HCT116 (cell line): Measurements from ENCODE around the gene RAB3GAP2. TPM values are rescaled to one million over a fixed set of nuclear protein-coding genes. Genes with fewer than 3 reads are reported as not detected.

ENCODE experiments used
- ATAC-seq: fragments of 200-7000 bp; cut with Tn5 transposase; 2 replicates; pipeline ENCODE4 v1.9.1; 2020; ENCODE audit warnings: mild to moderate bottlenecking, moderate library complexity
- BruUV-seq: library from RNA; stranded (reverse); fragments of 400-500 nt; replicated peaks from 2 replicates; lab custom pipeline; 2021; lab: Mats Ljungman, UMichigan
- CTCF ChIA-PET: fragments of 300-600 bp; sonication (Branson Sonifier 250); formaldehyde crosslinking; loops from one replicate; lab custom pipeline; 2021; ENCODE audit warnings: antibody characterized with exemption; lab: Charles Lee
- POLR2A ChIA-PET: fragments of 300-600, 350-600 bp; sonication (Branson Sonifier 250); formaldehyde crosslinking; loops from one replicate; lab custom pipeline; 2021; ENCODE audit warnings: antibody characterized with exemption; lab: Charles Lee
- RAD21 ChIA-PET, 2 experiments: fragments of 300-600 bp; sonication (Branson Sonifier 250); formaldehyde crosslinking; loops; one replicate each; lab custom pipeline; 2023; ENCODE audit warnings: low total read pairs in 2 of 2; ENCODE audit not compliant: uncharacterized antibody in 2 of 2, unreplicated experiment in 2 of 2, low non-redundant PET in 1 of 2; lab: Charles Lee
- DNase-seq: peaks from one replicate; pipeline ENCODE4 v3.0.0-alpha.2; 2010; ENCODE audit warnings: low read depth, low spot score
- H2AFZ ChIP-seq: fragments of 200-600 bp; shearing (Covaris generic), sonication (generic); 2 replicates; pipeline ENCODE4 v1.6.1; 2017; ENCODE audit warnings: low read depth, mixed run types, mixed read lengths, antibody characterized with exemption, low read length; ENCODE audit not compliant: poor library complexity, severe bottlenecking
- H3K27ac ChIP-seq: 2 replicates; pipeline ENCODE4 v1.5.1; 2012; ENCODE audit warnings: low read depth, low read length
- H3K27me3 ChIP-seq: fragments of 200-600 bp; sonication (generic); 2 replicates; pipeline ENCODE4 v1.6.1; 2016; ENCODE audit warnings: mixed run types, low read length, mixed read lengths; ENCODE audit not compliant: insufficient read depth
- H3K36me3 ChIP-seq, 2 experiments: fragments of 200-500 bp in 1 of 2; fragments of 200-600 bp in 1 of 2; sonication (Bioruptor generic) in 1 of 2; sonication (generic) in 1 of 2; 2 replicates each; pipeline versions ENCODE4 v1.5.1 to v1.6.1; 2014 to 2016; ENCODE audit warnings: low read length in 2 of 2, inconsistent platforms in 1 of 2, mixed read lengths in 1 of 2, mixed run types in 1 of 2; ENCODE audit not compliant: insufficient read depth in 2 of 2, control insufficient read depth in 1 of 2
- H3K4me1 ChIP-seq, 2 experiments: fragments of 200-600 bp in 1 of 2; sonication (generic) in 1 of 2; 2 replicates each; pipeline versions ENCODE4 v1.5.1 to v1.6.1; 2012 to 2017; ENCODE audit warnings: low read length in 2 of 2, inconsistent platforms in 1 of 2, mild to moderate bottlenecking in 1 of 2, mixed read lengths in 1 of 2, mixed run types in 1 of 2, moderate library complexity in 1 of 2; ENCODE audit not compliant: insufficient read depth in 2 of 2, control insufficient read depth in 1 of 2
- H3K4me2 ChIP-seq: fragments of 200-600 bp; sonication (generic); 2 replicates; pipeline ENCODE4 v1.6.1; 2017; ENCODE audit warnings: mixed run types, low read length, mixed read lengths
- H3K4me3 ChIP-seq, 2 experiments: fragments of 200-600 bp in 1 of 2; sonication (generic) in 1 of 2; replicated peaks in 1 of 2; 2 replicates each; pipeline ENCODE4 v1.5.1; 2011 to 2016; ENCODE audit warnings: low read length in 2 of 2, control low read depth in 1 of 2, low read depth in 1 of 2, mild to moderate bottlenecking in 1 of 2, mixed read lengths in 1 of 2, mixed run types in 1 of 2
- H3K79me2 ChIP-seq: fragments of 200-600 bp; sonication (generic); 2 replicates; pipeline ENCODE4 v1.6.1; 2017; ENCODE audit warnings: mild to moderate bottlenecking, mixed run types, low read length, moderate library complexity, mixed read lengths; ENCODE audit not compliant: insufficient read depth
- H3K9ac ChIP-seq: fragments of 200-600 bp; sonication (generic); 2 replicates; pipeline ENCODE4 v1.6.1; 2016; ENCODE audit warnings: low read length, mixed read lengths
- H3K9me2 ChIP-seq: fragments of 200-600 bp; sonication (generic), shearing (Covaris generic); 2 replicates; pipeline ENCODE4 v1.6.1; 2017; ENCODE audit warnings: mixed run types, mild to moderate bottlenecking, moderate library complexity; ENCODE audit not compliant: insufficient read depth
- H3K9me3 ChIP-seq, 2 experiments: fragments of 200-500 bp in 1 of 2; fragments of 200-600 bp in 1 of 2; sonication (Bioruptor generic) in 1 of 2; sonication (generic) in 1 of 2; 2 replicates each; pipeline ENCODE4 v1.6.1; 2014 to 2017; ENCODE audit warnings: low read length in 2 of 2, mixed read lengths in 2 of 2, inconsistent platforms in 1 of 2, low read depth in 1 of 2, mild to moderate bottlenecking in 1 of 2, mixed run types in 1 of 2, moderate library complexity in 1 of 2; ENCODE audit not compliant: control insufficient read depth in 1 of 2, insufficient read depth in 1 of 2
- H4K20me1 ChIP-seq: fragments of 200-600 bp; sonication (generic), shearing (Covaris generic); 2 replicates; pipeline ENCODE4 v1.6.1; 2017; ENCODE audit warnings: mixed run types, mild to moderate bottlenecking, moderate library complexity; ENCODE audit not compliant: insufficient read depth
- CEBPB ChIP-seq: IDR thresholded peaks from 2 replicates; pipeline ENCODE4 v1.6.1; 2012; ENCODE audit warnings: low read depth
- CTCF ChIP-seq, 3 experiments: fragments of 200-600 bp in 1 of 3; sonication (generic) in 1 of 3; IDR thresholded peaks in 2 of 3; conservative IDR thresholded peaks in 1 of 3; 2 replicates each; pipeline ENCODE4 v1.5.1; 2012 to 2017; ENCODE audit warnings: low read depth in 2 of 3, low read length in 2 of 3, antibody characterized with exemption in 1 of 3, borderline replicate concordance in 1 of 3, control low read depth in 1 of 3, mild to moderate bottlenecking in 1 of 3, mixed read lengths in 1 of 3, mixed run types in 1 of 3, moderate library complexity in 1 of 3; ENCODE audit not compliant: insufficient read depth in 1 of 3
- FOSL1 ChIP-seq: IDR thresholded peaks from 2 replicates; pipeline ENCODE4 v1.6.1; 2012; ENCODE audit warnings: low read depth
- MAX ChIP-seq: IDR thresholded peaks from 2 replicates; pipeline ENCODE4 v1.6.1; 2012
- REST ChIP-seq: IDR thresholded peaks from 2 replicates; pipeline ENCODE4 v1.6.1; 2012; ENCODE audit warnings: low read depth
- SRF ChIP-seq: IDR thresholded peaks from 2 replicates; pipeline ENCODE4 v1.6.1; 2012; ENCODE audit warnings: low read depth
- TCF7L2 ChIP-seq: IDR thresholded peaks from 2 replicates; pipeline ENCODE4 v1.7.0; 2011; ENCODE audit warnings: borderline replicate concordance, inconsistent platforms; ENCODE audit not compliant: insufficient read depth, insufficient read length; ENCODE audit errors: extremely low read depth
- ZBTB33 ChIP-seq: IDR thresholded peaks from 2 replicates; pipeline ENCODE4 v1.6.1; 2011; ENCODE audit warnings: mild to moderate bottlenecking, low read length, moderate library complexity; ENCODE audit not compliant: insufficient replicate concordance; ENCODE audit errors: extremely low read depth
- ZFX ChIP-seq: fragments of 450-650 bp; IDR thresholded peaks from 2 replicates; pipeline ENCODE4 v1.6.1; 2017
- intact Hi-C: fragments of 100-400 bp; cut with micrococcal nuclease; formaldehyde crosslinking; loops from 2 replicates; pipeline ENCODE4 v1.10.0; 2022
- total RNA-seq: library from RNA; stranded (reverse); gene quantifications from one replicate; pipeline ENCODE4 v1.2.1, GENCODE V29; 2021; ENCODE audit not compliant: unreplicated experiment

RAB3GAP2 gene
- total RNA-seq, 1 experiment from 2014 or later, result 32.5 TPM

GRCh38 chr1:220227393-220227792 is 44.9 kb downstream of the RAB3GAP2 start:
- TF ChIP-seq ZBTB33 (no peak), ZFX (no peak), CTCF (IDR thresholded peaks at IDR 0.05 in 2 of 3, conservative IDR thresholded peaks at IDR 0.05 in 1 of 3; ENCODE audit: borderline replicate concordance in 1 of 3, insufficient read depth in 1 of 3, low read depth in 2 of 3, low read length in 2 of 3) (no peak), MAX (no peak), TCF7L2 (no peak), REST (no peak), FOSL1 (no peak), SRF (no peak), CEBPB (no peak)
- TF ChIP-seq, all 23 proteins: peak for 0
- POLR2A ChIA-PET, result no interaction called here

More at GRCh38 chr1:220227393-220227792, 44.9 kb downstream of the RAB3GAP2 start:
- no peak overlapping the region for H2AFZ ChIP-seq
- H4K20me1 ChIP-seq, result no peaks in the 10 kb centered on the region
- no peaks in the 10 kb centered on the region for H3K27me3 ChIP-seq
- H3K9me3 ChIP-seq, result no peaks in the 10 kb centered on the region
- CTCF ChIA-PET, result interaction anchor here (3.0 kb wide), 1 partner anchor 9 kb away, joined by 14 read pairs; no protein-coding TSS in a partner anchor
- no peak overlapping the region for H3K4me2 ChIP-seq
- no peaks in the 10 kb centered on the region for H3K4me1 ChIP-seq
- H3K79me2 ChIP-seq, result peaks cover 40% of the 10 kb centered on the region
- DNase-seq (no peak), ATAC-seq (no peak)
- H3K36me3 ChIP-seq, result no peaks in the 10 kb centered on the region
- H3K27ac ChIP-seq, result no peak overlapping the region
- H3K9me2 ChIP-seq, result no peaks in the 10 kb centered on the region
- no TSS peak for BruUV-seq
- no peak overlapping the region for H3K4me3 ChIP-seq
- intact Hi-C loops, result no loop called here
- H3K9ac ChIP-seq, result no peak overlapping the region
- RAD21 ChIA-PET, result no interaction called here
